Measurements from ENCODE around the gene TREML1.

The TREML1 gene

DNA sequence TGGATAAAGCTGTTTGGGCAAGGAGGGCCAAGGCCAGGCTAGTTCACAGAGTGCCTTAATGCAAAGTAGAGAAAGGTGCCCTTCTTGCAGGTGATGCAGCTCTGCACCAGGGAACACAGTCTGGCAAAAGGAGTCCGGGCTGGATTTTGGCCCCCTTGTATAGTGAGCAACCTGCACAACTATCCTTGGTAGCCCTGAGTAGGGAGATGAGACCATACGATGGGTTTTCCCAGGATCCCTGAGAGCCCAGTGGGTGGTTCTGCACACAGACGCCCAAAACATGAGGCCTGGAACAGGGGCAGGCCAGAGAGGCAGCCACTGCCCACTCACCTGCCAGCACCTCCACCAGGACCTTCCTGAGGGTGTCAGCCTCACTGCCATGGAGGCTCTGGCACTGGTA, 6.8 kb upstream of the TREML1 start:
- TF ChIP-seq CTCF (conservative IDR thresholded peaks at IDR 0.05; ENCODE audit: low read length), result no peak
- DNase-seq (ENCODE audit: low read depth), result no peak
- no peak overlapping the region for H3K4me3 ChIP-seq (ENCODE audit: low read length)

- DNase-seq (ENCODE audit: low read depth), result no peak
- no peak for TF ChIP-seq CTCF (conservative IDR thresholded peaks at IDR 0.05; ENCODE audit: low read length)
These were observed 5.4 kb upstream of the TREML1 start for GRCh38 chr6:41159415-41160082.

DNA sequence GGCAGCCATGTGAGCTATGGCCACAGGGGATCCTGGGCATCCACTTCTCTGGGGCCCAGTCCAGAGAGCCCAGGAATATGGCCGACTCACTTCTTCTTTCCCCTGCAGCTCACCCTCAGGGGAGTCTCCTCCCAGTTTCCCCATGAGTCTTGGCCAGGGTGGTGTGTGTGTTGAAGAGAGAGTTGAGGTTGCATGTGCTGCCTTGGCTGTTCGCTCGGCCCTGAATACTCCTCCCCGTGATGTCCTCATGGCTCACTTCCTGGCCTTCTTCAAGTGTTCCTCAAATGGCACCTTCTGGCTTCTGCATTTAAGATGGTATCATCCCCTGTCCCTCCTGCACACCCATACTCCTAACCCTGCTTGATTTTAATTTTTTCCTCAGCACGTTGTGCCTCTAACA, 3.2 kb upstream of the TREML1 start:
- no peak for DNase-seq (ENCODE audit: low read depth)
- no peak overlapping the region for H3K4me3 ChIP-seq (ENCODE audit: low read length)
- TF ChIP-seq CTCF (conservative IDR thresholded peaks at IDR 0.05; ENCODE audit: low read length), result no peak

More at GRCh38 chr6:41159415-41160082, 5.4 kb upstream of the TREML1 start:
- H3K4me3 ChIP-seq (ENCODE audit: low read length), result no peak overlapping the region

DNA sequence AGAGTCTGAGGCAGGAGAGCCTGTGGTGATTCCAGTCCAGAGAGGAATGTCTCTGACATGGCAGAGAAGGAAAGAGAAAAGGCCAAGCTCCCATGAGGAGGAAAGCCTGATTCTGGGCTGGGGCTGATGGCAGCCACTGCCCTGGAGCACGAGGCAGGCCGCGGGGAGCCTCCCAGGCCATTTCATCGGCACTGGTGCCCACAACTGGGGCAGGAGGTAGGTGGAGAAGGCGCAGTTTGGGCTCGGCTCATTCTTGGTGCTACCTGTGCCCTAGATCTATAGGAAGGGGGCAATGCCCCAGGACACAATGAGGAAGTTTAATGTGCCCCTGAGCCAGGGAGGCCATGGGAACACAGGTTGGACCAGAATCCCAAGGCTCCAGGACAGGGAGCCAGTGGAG, 2.6 kb upstream of the TREML1 start:
- DNase-seq (ENCODE audit: low read depth), result no peak
- TF ChIP-seq CTCF (conservative IDR thresholded peaks at IDR 0.05; ENCODE audit: low read length), result no peak
- no peak overlapping the region for H3K4me3 ChIP-seq (ENCODE audit: low read length)

GRCh38 chr6:41156001-41156400, 1.9 kb upstream of the TREML1 start:
- DNase-seq (ENCODE audit: low read depth), result no peak
- TF ChIP-seq CTCF (conservative IDR thresholded peaks at IDR 0.05; ENCODE audit: low read length), result no peak
- no peak overlapping the region for H3K4me3 ChIP-seq (ENCODE audit: low read length)

DNA sequence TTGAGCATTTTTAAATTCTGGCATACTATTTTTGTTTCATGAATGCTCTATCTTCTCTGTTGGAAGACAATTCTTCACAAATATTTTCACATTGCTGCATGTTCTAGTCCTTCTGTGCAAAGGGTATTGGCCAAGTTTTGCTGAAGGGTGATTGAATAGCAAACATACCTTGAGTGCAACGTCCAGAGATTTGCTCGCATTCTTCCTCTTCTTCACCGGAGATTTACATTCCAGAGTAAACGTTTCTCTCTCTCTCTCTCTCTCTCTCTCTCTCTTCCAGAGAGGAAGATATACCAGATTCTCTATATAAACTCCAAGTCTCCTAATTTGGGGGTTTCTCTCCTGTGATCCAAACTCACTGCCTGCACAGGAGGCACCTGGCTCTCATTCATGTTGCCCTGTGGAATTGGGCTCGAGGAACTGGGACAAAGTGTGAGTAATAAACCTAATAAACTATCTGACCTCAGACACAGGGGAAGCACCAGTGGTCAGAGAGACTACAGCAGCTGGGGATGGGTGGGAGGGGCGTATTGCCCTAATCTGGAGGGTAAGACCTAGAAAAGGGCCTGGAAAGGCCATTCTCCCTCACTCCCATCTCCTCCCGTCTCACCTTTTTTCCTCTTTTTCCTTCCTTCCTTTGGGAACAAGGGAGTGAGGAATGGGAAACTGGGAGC, 1.1 kb upstream of the TREML1 start:
- no peak for DNase-seq (ENCODE audit: low read depth)

More for the DNA sequence above, 1.1 kb upstream of the TREML1 start:
- no peak for TF ChIP-seq CTCF (conservative IDR thresholded peaks at IDR 0.05; ENCODE audit: low read length)
- H3K4me3 ChIP-seq (ENCODE audit: low read length), result no peak overlapping the region

Data from AG10803 (cell line).